Stimulated activated CD8-positive, alpha-beta memory T cell treated with anti-CD3 and anti-CD28 coated beads, Interleukin-7, amount 100 ng/mL, for 4 hours (primary cell): ENCODE results near the gene AMY2B.
"Not testable (repeated sequence)": the region's sequence is repeated elsewhere in the genome, so short reads cannot be mapped to it uniquely, and the experiment has no call there.

ENCODE experiments used
- DNase-seq, 2 donors: peaks; one replicate each; pipeline ENCODE4 v3.0.0-alpha.2; 2020; ENCODE audit warnings: low read depth in 2 of 2

The AMY2B gene

GRCh38 chr1:103616994-103617477 lies 45.6 kb downstream of the AMY2B start, which contains the start of gene AMY2A:
TSS of gene AMY2A (plus strand) at chr1:103617427. CDS start at chr1:103617441, 14 bp downstream.
- DNase-seq, result not testable (repeated sequence)

DNA sequence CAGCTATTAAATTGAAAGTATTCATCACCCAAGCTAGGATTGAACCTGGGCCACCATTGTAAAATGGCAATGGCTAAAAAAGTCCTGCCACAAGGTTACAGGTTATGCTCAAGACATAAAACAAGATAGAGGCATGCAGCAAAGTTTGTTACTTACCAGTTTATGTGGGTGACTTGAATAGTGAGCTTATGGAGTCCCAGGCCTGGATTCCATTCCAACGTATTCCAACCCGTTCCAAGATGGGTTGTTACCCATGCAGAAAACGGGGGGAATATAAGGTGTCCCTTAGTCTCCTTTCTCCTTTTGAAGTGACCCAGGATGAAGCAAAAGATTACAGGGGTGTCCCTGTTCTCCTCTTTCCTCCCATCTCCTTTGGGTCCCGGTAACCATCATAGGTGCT lies 56.0 kb downstream of the AMY2B start:
- DNase-seq, result not testable (repeated sequence)
